GM12801 (cell line): ENCODE results near the gene GULP1.

ENCODE experiments used
- TF ChIP-seq, protein P1 (sequence below): IDR thresholded peaks from one replicate; pipeline ENCODE4 v1.5.1; 2011; ENCODE audit warnings: control low read depth; ENCODE audit not compliant: insufficient read length; ENCODE audit errors: extremely low read depth

Gene GULP1

GRCh38 chr2:188338463-188338862 lies 46.8 kb downstream of the GULP1 start:
- TF ChIP-seq, protein P1, sequence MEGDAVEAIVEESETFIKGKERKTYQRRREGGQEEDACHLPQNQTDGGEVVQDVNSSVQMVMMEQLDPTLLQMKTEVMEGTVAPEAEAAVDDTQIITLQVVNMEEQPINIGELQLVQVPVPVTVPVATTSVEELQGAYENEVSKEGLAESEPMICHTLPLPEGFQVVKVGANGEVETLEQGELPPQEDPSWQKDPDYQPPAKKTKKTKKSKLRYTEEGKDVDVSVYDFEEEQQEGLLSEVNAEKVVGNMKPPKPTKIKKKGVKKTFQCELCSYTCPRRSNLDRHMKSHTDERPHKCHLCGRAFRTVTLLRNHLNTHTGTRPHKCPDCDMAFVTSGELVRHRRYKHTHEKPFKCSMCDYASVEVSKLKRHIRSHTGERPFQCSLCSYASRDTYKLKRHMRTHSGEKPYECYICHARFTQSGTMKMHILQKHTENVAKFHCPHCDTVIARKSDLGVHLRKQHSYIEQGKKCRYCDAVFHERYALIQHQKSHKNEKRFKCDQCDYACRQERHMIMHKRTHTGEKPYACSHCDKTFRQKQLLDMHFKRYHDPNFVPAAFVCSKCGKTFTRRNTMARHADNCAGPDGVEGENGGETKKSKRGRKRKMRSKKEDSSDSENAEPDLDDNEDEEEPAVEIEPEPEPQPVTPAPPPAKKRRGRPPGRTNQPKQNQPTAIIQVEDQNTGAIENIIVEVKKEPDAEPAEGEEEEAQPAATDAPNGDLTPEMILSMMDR, result no peak

- TF ChIP-seq, protein P1, result no peak
These were observed 48.6 kb downstream of the GULP1 start for GRCh38 chr2:188340257-188340656.

- TF ChIP-seq, protein P1, result no peak
These were observed 53.3 kb downstream of the GULP1 start for GRCh38 chr2:188345020-188345419.

DNA sequence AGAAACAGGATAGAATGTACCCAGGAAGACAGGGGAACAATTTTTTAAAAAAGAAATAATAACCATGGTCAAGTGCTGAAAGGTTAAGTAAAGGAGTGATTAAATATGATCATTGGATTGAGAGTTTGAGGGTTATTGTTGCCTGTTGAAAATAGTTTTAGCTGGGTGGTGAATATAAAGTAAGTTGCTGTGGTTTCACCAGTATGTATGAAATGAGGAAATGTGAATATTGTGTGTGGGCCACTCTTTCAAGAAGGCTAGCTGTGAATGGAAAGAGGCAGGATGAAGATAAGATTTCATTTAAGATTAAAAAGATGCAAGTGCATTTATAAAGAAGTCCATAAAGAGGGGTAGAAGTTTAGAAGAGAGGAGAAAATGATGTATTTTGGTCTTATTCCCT lies 53.8 kb downstream of the GULP1 start:
- TF ChIP-seq, protein P1, result no peak

DNA sequence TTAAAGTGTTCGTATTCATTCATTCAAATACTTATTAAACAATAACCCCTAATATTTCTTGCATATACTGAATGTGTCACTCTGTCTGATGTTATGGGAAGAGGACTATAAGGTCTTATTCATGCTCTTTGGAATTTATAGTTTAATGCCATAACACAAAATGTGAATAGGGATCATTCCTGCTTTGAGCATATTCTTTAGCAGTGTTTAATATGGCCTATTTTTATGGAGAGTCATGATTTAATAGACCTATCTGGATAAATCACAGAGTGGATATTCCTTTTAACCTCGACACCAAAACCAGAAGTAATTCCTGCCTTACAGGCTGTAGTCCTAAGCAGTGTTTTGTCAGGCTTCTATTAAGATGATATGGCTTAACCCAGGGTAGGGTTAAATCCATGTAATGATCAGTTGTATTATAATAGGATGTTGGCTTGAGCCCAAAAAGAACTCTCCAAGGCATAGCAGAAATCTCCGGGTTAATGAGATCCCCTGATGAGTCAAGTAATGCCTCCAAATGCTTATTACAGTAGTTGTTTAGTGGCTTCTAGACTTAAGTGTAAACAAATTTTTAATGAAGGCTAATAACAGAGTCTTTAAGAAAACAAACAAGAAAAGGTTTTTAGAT lies 54.3 kb downstream of the GULP1 start:
- TF ChIP-seq, protein P1, result no peak

- TF ChIP-seq, protein P1, result no peak
These were observed 57.3 kb downstream of the GULP1 start for GRCh38 chr2:188349019-188349418.

- TF ChIP-seq, protein P1, result no peak
These were observed 61.6 kb downstream of the GULP1 start for GRCh38 chr2:188353282-188353681.
